AG04450 (cell line): Measurements from ENCODE around the gene RARRES1. TPM values are rescaled to one million over a fixed set of nuclear protein-coding genes. Genes with fewer than 3 reads are reported as not detected.

Experiments used
- CTCF ChIA-PET: fragments of 300-600, 350-600 bp; formaldehyde crosslinking; extraction: SDS; loops from one replicate; lab custom pipeline; 2022; ENCODE audit warnings: antibody characterized with exemption, inconsistent platforms; lab: Charles Lee
- POLR2A ChIA-PET: fragments of 350-600 bp; formaldehyde crosslinking; extraction: SDS; loops from one replicate; lab custom pipeline; 2021; ENCODE audit warnings: antibody characterized with exemption, inconsistent platforms; lab: Yijun Ruan, JAX
- DNase-seq: peaks from one replicate; pipeline ENCODE4 v3.0.0-alpha.2; 2011; ENCODE audit warnings: low read depth, low spot score
- H3K27ac ChIP-seq: one replicate; pipeline ENCODE4 v1.5.1; 2012; ENCODE audit warnings: low read depth, low read length, control low read depth
- H3K27me3 ChIP-seq: one replicate; pipeline ENCODE4 v1.6.0; 2012; ENCODE audit warnings: low read length; ENCODE audit not compliant: control insufficient read depth, insufficient read depth
- H3K4me3 ChIP-seq: 2 replicates; pipeline ENCODE4 v1.5.1; 2011; ENCODE audit warnings: mild to moderate bottlenecking, low read depth, low read length, control low read depth
- H3K9me3 ChIP-seq: 2 replicates; pipeline ENCODE4 v1.5.1; 2012; ENCODE audit warnings: low read length; ENCODE audit not compliant: control insufficient read depth, insufficient read depth
- CTCF ChIP-seq: IDR thresholded peaks from 2 replicates; pipeline ENCODE4 v1.5.1; 2011; ENCODE audit warnings: low read depth, low read length, control low read depth, inconsistent platforms
- polyA plus RNA-seq: library from polyadenylated mRNA; depleted of rRNA; stranded (reverse); fragments of >200 nt; gene quantifications from 2 replicates; pipeline ENCODE4 v1.2.3, GENCODE V29; 2011

The RARRES1 gene
- polyA plus RNA-seq, 1 experiment = 50.4 TPM

GRCh38 chr3:158728061-158728377 is 4.2 kb downstream of the RARRES1 start:
- no peak overlapping the region for H3K4me3 ChIP-seq

GRCh38 chr3:158727206-158728060 is 4.8 kb downstream of the RARRES1 start:
- Histone ChIP-seq H3K4me3 (no peak overlapping the region), H3K27ac (no peak overlapping the region), H3K9me3 (no peaks in the 10 kb centered on the region), H3K27me3 (no peaks in the 10 kb centered on the region)
- POLR2A ChIA-PET = interaction anchor here (0.6 to 1.1 kb wide), 7 partner anchors 11 to 1451 kb away, joined by 3 to 7 read pairs (median 4); no protein-coding TSS in a partner anchor
- DNase-seq = no peak
- TF ChIP-seq CTCF = peak; percentile 80
- CTCF ChIA-PET = interaction anchor here (0.5 to 6.9 kb wide), 47 partner anchors 9 to 1486 kb away, joined by 3 to 206 read pairs (median 8); partner anchors contain the start of genes GFM1, LXN and MFSD1

More at GRCh38 chr3:158728061-158728377, 4.2 kb downstream of the RARRES1 start:
- no peak for TF ChIP-seq CTCF
- no peaks in the 10 kb centered on the region; the same call in 1 of the 2 replicates for H3K9me3 ChIP-seq
- DNase-seq = no peak
- H3K27me3 ChIP-seq = no peaks in the 10 kb centered on the region
- CTCF ChIA-PET = interaction anchor here (0.5 to 6.9 kb wide), 38 partner anchors 9 to 191 kb away, joined by 3 to 206 read pairs (median 10); partner anchors contain the start of genes GFM1 and MFSD1
- POLR2A ChIA-PET = interaction anchor here (0.6 to 1.1 kb wide), 5 partner anchors 39 to 1452 kb away, joined by 3 to 7 read pairs (median 4); no protein-coding TSS in a partner anchor
- no peak overlapping the region for H3K27ac ChIP-seq

GRCh38 chr3:158725348-158726011 is 6.8 kb downstream of the RARRES1 start:
- CTCF ChIA-PET = interaction anchor here (2.6 to 6.9 kb wide), 5 partner anchors 7 to 66 kb away, joined by 15 to 206 read pairs (median 38); no protein-coding TSS in a partner anchor
- H3K27ac ChIP-seq = peak overlapping the region; percentile 86

GRCh38 chr3:158723991-158724390 is 8.3 kb downstream of the RARRES1 start:
- no peak for TF ChIP-seq CTCF
- Histone ChIP-seq H3K27ac (no peak overlapping the region), H3K9me3 (no peaks in the 10 kb centered on the region), H3K27me3 (no peaks in the 10 kb centered on the region), H3K4me3 (no peak overlapping the region)
- ChIA-PET CTCF (interaction anchor here (0.8 to 1.0 kb wide), 3 partner anchors 52 to 65 kb away, joined by 3 to 4 read pairs (median 3); partner anchors contain the start of gene LXN), POLR2A (interaction anchor here (1.6 kb wide), 2 partner anchors 21 to 40 kb away, joined by 3 to 4 read pairs; no protein-coding TSS in a partner anchor)
- no peak for DNase-seq

More at GRCh38 chr3:158725348-158726011, 6.8 kb downstream of the RARRES1 start:
- no peak overlapping the region for H3K4me3 ChIP-seq
- DNase-seq = peak; percentile 94
- no peaks in the 10 kb centered on the region for H3K27me3 ChIP-seq
- POLR2A ChIA-PET = interaction anchor here (0.9 to 1.3 kb wide), 2 partner anchors 14 to 64 kb away, joined by 3 read pairs; no protein-coding TSS in a partner anchor
- no peaks in the 10 kb centered on the region for H3K9me3 ChIP-seq
- no peak for TF ChIP-seq CTCF
